ENCODE results near the gene RCSD1. TPM values are rescaled to one million over a fixed set of nuclear protein-coding genes. Genes with fewer than 3 reads are reported as not detected.

Gene RCSD1
- total and polyA plus RNA-seq, 10 of the 15 experiments (the other 5 are each of a cell fraction or from before 2014, with no cell fraction given): 11.4 to 78.3 (median 71.6) TPM

- TF ChIP-seq JUNB (IDR thresholded peaks at IDR 0.05) (no peak), NFXL1 (IDR thresholded peaks at IDR 0.05; ENCODE audit: borderline replicate concordance) (no peak), HDAC6 (IDR thresholded peaks at IDR 0.05; ENCODE audit: unreplicated experiment) (no peak), HCFC1 (IDR thresholded peaks at IDR 0.05; ENCODE audit: low read length) (no peak), RUNX3 (IDR thresholded peaks at IDR 0.05; ENCODE audit: low read length) (peak; percentile 54), SMC3 (IDR thresholded peaks at IDR 0.05; ENCODE audit: borderline replicate concordance, low read length) (no peak), NR2F1 (conservative IDR thresholded peaks at IDR 0.05) (no peak), CBX5 (IDR thresholded peaks at IDR 0.05; ENCODE audit: low read depth) (no peak), IRF3 (IDR thresholded peaks at IDR 0.05) (no peak), TAF1 (IDR thresholded peaks at IDR 0.05; ENCODE audit: borderline replicate concordance, low read depth, low read length) (0 out of 2 replicates have a peak, but pooled peaks have one; percentile 32), MAX (IDR thresholded peaks at IDR 0.05; ENCODE audit: low read depth, low read length) (0 out of 2 replicates have a peak, but pooled peaks have one; percentile 37), BHLHE40 (IDR thresholded peaks at IDR 0.05; ENCODE audit: borderline replicate concordance in 1 of 2, low read depth in 2 of 2, low read length in 1 of 2) (0 out of 4 replicates have a peak, but pooled peaks of 1 of the 2 experiments have one; percentile 45), SUPT20H (IDR thresholded peaks at IDR 0.05; ENCODE audit: borderline replicate concordance, control insufficient read depth, low read depth, low read length) (no peak), CEBPB (IDR thresholded peaks at IDR 0.05; ENCODE audit: borderline replicate concordance in 1 of 2, low read depth in 2 of 2, low read length in 2 of 2) (no peak), ETV6 (conservative IDR thresholded peaks at IDR 0.05 in 1 of 2, IDR thresholded peaks at IDR 0.05 in 1 of 2; ENCODE audit: borderline replicate concordance in 1 of 2, low read depth in 1 of 2) (peak in 1 of 2 experiments; percentile 58; a peak in 2 of 4 replicates)
- TF ChIP-seq, protein P1, sequence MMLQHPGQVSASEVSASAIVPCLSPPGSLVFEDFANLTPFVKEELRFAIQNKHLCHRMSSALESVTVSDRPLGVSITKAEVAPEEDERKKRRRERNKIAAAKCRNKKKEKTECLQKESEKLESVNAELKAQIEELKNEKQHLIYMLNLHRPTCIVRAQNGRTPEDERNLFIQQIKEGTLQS (IDR thresholded peaks at IDR 0.05; ENCODE audit: borderline replicate concordance, extremely low read depth, low read depth, low read length): no peak
- TF ChIP-seq, protein P2, sequence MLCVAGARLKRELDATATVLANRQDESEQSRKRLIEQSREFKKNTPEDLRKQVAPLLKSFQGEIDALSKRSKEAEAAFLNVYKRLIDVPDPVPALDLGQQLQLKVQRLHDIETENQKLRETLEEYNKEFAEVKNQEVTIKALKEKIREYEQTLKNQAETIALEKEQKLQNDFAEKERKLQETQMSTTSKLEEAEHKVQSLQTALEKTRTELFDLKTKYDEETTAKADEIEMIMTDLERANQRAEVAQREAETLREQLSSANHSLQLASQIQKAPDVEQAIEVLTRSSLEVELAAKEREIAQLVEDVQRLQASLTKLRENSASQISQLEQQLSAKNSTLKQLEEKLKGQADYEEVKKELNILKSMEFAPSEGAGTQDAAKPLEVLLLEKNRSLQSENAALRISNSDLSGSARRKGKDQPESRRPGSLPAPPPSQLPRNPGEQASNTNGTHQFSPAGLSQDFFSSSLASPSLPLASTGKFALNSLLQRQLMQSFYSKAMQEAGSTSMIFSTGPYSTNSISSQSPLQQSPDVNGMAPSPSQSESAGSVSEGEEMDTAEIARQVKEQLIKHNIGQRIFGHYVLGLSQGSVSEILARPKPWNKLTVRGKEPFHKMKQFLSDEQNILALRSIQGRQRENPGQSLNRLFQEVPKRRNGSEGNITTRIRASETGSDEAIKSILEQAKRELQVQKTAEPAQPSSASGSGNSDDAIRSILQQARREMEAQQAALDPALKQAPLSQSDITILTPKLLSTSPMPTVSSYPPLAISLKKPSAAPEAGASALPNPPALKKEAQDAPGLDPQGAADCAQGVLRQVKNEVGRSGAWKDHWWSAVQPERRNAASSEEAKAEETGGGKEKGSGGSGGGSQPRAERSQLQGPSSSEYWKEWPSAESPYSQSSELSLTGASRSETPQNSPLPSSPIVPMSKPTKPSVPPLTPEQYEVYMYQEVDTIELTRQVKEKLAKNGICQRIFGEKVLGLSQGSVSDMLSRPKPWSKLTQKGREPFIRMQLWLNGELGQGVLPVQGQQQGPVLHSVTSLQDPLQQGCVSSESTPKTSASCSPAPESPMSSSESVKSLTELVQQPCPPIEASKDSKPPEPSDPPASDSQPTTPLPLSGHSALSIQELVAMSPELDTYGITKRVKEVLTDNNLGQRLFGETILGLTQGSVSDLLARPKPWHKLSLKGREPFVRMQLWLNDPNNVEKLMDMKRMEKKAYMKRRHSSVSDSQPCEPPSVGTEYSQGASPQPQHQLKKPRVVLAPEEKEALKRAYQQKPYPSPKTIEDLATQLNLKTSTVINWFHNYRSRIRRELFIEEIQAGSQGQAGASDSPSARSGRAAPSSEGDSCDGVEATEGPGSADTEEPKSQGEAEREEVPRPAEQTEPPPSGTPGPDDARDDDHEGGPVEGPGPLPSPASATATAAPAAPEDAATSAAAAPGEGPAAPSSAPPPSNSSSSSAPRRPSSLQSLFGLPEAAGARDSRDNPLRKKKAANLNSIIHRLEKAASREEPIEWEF (IDR thresholded peaks at IDR 0.05; ENCODE audit: insufficient replicate concordance, low read depth, low read length): no peak
- TF ChIP-seq, protein P3, sequence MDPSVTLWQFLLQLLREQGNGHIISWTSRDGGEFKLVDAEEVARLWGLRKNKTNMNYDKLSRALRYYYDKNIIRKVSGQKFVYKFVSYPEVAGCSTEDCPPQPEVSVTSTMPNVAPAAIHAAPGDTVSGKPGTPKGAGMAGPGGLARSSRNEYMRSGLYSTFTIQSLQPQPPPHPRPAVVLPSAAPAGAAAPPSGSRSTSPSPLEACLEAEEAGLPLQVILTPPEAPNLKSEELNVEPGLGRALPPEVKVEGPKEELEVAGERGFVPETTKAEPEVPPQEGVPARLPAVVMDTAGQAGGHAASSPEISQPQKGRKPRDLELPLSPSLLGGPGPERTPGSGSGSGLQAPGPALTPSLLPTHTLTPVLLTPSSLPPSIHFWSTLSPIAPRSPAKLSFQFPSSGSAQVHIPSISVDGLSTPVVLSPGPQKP (IDR thresholded peaks at IDR 0.05; ENCODE audit: low read depth, low read length): no peak
Observed at GRCh38 chr1:167631936-167632614, 2.0 kb downstream of the RCSD1 start (continued).

Measured in GM12878 (cell line).